Colonic mucosa (tissue), 4 donors: ENCODE results near the gene NAP1L4. TPM values are rescaled to one million over a fixed set of nuclear protein-coding genes. Genes with fewer than 3 reads are reported as not detected.
"Not testable (repeated sequence)": the region's sequence is repeated elsewhere in the genome, so short reads cannot be mapped to it uniquely, and the experiment has no call there.

Experiments
- DNase-seq: peaks from one replicate; pipeline ENCODE4 v3.0.0-alpha.2; 2020
- H3K27ac ChIP-seq: fragments of 200-600 bp; one replicate; pipeline ENCODE4 v1.8.0; 2021
- H3K27me3 ChIP-seq: fragments of 200-600 bp; one replicate; pipeline ENCODE4 v1.8.0; 2021
- H3K36me3 ChIP-seq: fragments of 200-600 bp; one replicate; pipeline ENCODE4 v1.8.0; 2021
- H3K4me1 ChIP-seq: fragments of 200-600 bp; one replicate; pipeline ENCODE4 v1.8.0; 2021; ENCODE audit warnings: mild to moderate bottlenecking
- H3K4me3 ChIP-seq: fragments of 200-600 bp; one replicate; pipeline ENCODE4 v1.8.0; 2021
- H3K9ac ChIP-seq, 2 donors: one replicate each; pipeline ENCODE4 v1.7.0; 2013; ENCODE audit warnings: control low read depth in 2 of 2, low read depth in 2 of 2, low read length in 2 of 2
- H3K9me3 ChIP-seq: fragments of 200-600 bp; one replicate; pipeline ENCODE4 v1.8.0; 2021
- intact Hi-C: fragments of 100-400 bp; cut with DNase I; formaldehyde crosslinking; loops from one replicate; pipeline ENCODE4 v1.14.1; 2022
- total RNA-seq, 2 donors: library from RNA; stranded (reverse); fragmentation: NEBNext Ultra II Directional in 1 of 2; extraction: Animal tissue kit (Norgen Biotek cat#: 25700) in 1 of 2; gene quantifications; one replicate each; pipeline ENCODE4 v1.2.1, GENCODE V29; 2021
- TF ChIP-seq, protein P1 (sequence below): fragments of 200-600 bp; IDR thresholded peaks from one replicate; pipeline ENCODE4 v1.8.0; 2022; ENCODE audit warnings: antibody characterized with exemption, mild to moderate bottlenecking
- donor health status: healthy.
- donor health status: DM: no; HTN: no; CAD: no.
- donor health status: DM: no; HTN: no; CAD: no.

The NAP1L4 gene
- total RNA-seq, 2 donors from 2014 or later: 96.1 to 134 TPM

DNA sequence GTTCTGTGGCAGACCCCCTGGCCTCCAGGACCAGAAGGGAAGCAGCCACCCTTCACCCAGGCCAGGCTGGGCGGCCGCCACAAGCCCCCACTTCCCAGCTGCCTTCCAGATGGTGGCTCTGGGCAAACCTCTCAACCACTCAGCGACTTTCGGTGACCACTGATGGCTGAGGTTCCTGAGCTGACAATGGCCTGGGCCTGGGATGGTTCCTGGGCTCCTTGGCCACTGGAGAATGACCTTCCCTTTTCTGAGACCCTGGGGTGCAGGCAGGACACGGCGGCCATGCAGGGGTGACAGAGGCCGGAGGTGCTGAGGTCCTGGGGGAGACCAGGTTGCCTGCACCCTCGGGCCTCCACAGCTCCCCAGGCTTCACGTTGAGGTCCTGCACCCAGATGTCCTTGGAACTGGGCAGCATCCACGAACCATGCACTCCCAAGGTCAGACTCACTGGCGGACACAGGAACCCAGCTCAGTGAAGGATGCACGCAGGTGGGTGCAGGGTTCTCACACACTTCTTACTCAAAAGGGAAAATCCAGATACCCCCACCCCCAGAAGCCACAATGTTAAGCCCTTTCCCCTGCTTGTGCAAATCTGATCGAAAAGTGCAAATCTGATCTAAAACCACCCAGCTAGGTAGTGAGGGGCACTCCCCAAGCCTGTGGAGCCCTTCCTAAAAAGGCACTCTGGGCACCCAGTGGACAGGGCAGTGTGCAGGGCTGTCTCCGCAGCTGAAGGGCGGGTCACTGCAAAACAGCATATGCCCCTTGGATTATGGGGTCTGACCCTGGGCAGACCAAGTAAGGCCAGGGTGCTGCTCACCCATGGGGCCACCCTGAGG is 49.0 kb downstream of the NAP1L4 start:
- H3K4me1 ChIP-seq: peaks cover 30% of the 10 kb centered on the region
- no peak for DNase-seq
- H3K27me3 ChIP-seq: no peaks in the 10 kb centered on the region
- H3K9me3 ChIP-seq: no peaks in the 10 kb centered on the region
- no peak overlapping the region for H3K27ac ChIP-seq
- peak overlapping the region in 1 of 2 donors; percentile 34 for H3K9ac ChIP-seq
- no peaks in the 10 kb centered on the region for H3K36me3 ChIP-seq
- TF ChIP-seq, protein P1, sequence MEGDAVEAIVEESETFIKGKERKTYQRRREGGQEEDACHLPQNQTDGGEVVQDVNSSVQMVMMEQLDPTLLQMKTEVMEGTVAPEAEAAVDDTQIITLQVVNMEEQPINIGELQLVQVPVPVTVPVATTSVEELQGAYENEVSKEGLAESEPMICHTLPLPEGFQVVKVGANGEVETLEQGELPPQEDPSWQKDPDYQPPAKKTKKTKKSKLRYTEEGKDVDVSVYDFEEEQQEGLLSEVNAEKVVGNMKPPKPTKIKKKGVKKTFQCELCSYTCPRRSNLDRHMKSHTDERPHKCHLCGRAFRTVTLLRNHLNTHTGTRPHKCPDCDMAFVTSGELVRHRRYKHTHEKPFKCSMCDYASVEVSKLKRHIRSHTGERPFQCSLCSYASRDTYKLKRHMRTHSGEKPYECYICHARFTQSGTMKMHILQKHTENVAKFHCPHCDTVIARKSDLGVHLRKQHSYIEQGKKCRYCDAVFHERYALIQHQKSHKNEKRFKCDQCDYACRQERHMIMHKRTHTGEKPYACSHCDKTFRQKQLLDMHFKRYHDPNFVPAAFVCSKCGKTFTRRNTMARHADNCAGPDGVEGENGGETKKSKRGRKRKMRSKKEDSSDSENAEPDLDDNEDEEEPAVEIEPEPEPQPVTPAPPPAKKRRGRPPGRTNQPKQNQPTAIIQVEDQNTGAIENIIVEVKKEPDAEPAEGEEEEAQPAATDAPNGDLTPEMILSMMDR: no peak
- intact Hi-C loops: no loop called here
- H3K4me3 ChIP-seq: no peak overlapping the region

- DNase-seq: no peak
- H3K4me1 ChIP-seq: peaks cover 30% of the 10 kb centered on the region
- intact Hi-C loops: no loop called here
- H3K27ac ChIP-seq: no peak overlapping the region
- H3K4me3 ChIP-seq: no peak overlapping the region
- H3K9ac ChIP-seq: no peak overlapping the region
- no peaks in the 10 kb centered on the region for H3K36me3 ChIP-seq
- H3K9me3 ChIP-seq: no peaks in the 10 kb centered on the region
- TF ChIP-seq, protein P1: no peak
- no peaks in the 10 kb centered on the region for H3K27me3 ChIP-seq
Measured at GRCh38 chr11:2942447-2942846, 49.7 kb downstream of the NAP1L4 start.

DNA sequence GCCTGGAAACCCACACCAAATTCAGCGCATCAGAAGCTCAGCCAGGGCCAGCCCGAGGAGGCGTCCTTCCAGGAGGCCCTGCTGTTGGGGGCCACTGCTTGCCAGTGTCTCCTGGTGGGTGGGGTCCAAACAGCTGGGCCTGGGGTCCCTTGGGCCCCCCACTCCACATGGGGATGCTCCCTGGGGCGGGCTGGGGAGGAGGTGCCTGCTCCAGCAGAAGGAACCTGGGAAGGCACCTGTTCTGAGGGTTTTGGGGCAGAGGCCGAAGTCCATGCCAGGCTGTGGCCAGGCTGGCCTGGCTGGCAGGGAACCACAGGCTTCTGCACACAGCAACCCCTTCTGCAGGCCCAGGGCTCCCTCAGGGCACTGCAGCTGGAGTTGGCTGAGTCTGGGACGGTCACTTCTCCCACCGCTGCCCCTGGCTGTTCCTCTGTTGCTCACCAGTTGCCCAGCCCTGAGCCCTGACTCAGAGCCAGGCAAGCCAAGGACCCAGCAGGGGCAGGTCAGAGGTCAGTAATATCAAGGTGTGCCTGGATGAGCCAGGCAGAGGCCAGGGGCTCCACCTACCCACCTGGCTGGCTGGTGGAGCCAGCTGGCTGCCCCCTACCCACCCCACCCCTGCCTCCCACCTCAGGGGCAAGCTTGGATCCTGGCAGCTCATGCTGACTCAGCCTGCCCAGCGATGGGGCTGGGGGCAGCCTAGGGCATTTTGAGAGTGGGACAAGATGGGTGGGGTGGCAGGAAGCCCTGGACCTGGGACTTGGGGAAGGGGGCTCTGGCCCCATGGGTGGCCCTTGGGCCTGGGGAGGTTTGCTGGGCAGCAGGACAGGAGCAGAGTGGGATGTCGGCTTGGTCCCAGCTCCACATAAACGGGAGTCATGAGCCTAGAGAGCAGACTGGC is 51.0 kb downstream of the NAP1L4 start:
- Histone ChIP-seq H3K9me3 (no peaks in the 10 kb centered on the region), H3K36me3 (no peaks in the 10 kb centered on the region), H3K9ac (peak overlapping the region in 1 of 2 donors; percentile 40), H3K27ac (peak overlapping the region; percentile 51), H3K4me1 (peaks cover 30% of the 10 kb centered on the region), H3K27me3 (no peaks in the 10 kb centered on the region), H3K4me3 (no peak overlapping the region)
- DNase-seq: peak; percentile 83
- TF ChIP-seq, protein P1: no peak
- intact Hi-C loops: no loop called here

- no peaks in the 10 kb centered on the region for H3K36me3 ChIP-seq
- peaks cover 24% of the 10 kb centered on the region for H3K4me1 ChIP-seq
- no peaks in the 10 kb centered on the region for H3K9me3 ChIP-seq
- H3K4me3 ChIP-seq: no peak overlapping the region
- H3K27ac ChIP-seq: peak overlapping the region; percentile 51
- no peaks in the 10 kb centered on the region for H3K27me3 ChIP-seq
- intact Hi-C loops: no loop called here
- peak overlapping the region in 1 of 2 donors; percentile 40 for H3K9ac ChIP-seq
- DNase-seq: peak; percentile 87
- TF ChIP-seq, protein P1: no peak
Measured at GRCh38 chr11:2940147-2940920, 51.8 kb downstream of the NAP1L4 start.

DNA sequence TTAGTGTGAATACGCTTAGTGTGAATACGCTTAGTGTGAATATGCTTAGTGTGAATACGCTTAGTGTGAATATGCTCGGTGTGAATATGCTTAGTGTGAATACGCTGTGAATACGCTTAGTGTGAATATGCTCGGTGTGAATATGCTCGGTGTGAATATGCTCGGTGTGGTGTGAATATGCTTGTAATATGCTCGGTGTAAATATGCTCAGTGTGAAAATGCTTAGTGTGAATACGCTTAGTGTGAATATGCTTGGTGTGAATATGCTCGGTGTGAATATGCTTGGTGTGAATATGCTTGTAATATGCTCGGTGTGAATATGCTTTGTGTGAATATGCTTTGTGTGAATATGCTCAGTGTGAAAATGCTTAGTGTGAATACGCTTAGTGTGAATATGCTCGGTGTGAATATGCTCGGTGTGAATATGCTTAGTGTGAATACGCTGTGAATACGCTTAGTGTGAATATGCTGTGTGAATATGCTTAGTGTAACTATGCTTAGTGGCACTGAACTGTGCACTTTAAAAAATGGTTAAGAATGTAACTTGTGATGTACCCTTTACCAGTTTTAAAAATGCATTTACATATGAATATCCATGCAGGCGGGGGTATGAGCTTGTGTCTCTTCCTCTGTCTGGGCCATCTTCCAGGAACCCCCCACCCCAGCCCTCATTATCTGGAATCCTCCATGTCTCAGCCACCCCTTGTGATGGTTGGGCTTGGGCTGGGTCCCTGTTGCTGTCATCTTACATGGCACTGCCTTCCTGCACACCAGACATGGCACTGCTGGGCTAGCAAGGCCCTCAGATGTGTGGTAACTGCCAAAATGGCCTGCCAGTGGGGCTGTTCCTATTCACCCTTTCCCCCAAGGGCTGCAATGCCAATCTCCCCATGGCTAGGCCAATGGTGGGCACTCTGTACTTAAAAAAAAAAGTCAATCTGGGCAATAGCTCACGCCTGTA is 53.4 kb downstream of the NAP1L4 start:
- DNase-seq, H3K27me3 ChIP-seq, intact Hi-C loops, H3K9ac ChIP-seq, H3K9me3 ChIP-seq, H3K4me3 ChIP-seq, H3K27ac ChIP-seq, H3K36me3 ChIP-seq: not testable (repeated sequence)
- H3K4me1 ChIP-seq: peaks cover 21% of the 10 kb centered on the region

DNA sequence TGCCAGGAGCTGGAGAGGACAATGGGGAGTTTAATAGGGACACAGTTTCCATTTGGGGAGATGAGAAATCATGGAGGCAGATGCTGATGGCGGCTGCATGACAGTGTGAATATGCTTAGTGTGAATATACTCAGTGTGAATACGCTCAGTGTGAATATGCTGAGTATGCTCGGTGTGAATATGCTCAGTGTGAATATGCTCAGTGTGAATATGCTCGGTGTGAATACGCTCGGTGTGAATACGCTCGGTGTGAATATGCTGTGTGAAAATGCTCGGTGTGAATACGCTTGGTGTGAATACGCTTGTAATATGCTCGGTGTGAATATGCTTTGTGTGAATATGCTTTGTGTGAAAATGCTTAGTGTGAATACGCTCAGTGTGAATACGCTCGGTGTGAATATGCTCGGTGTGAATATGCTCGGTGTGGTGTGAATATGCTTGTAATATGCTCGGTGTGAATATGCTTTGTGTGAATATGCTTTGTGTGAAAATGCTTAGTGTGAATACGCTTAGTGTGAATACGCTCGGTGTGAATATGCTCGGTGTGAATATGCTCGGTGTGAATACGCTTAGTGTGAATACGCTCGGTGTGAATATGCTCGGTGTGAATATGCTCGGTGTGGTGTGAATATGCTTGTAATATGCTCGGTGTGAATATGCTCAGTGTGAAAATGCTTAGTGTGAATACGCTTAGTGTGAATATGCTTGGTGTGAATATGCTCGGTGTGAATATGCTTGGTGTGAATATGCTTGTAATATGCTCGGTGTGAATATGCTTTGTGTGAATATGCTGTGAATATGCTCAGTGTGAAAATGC is 54.3 kb downstream of the NAP1L4 start:
- H3K27ac ChIP-seq, intact Hi-C loops, H3K9me3 ChIP-seq, H3K36me3 ChIP-seq, H3K4me3 ChIP-seq, H3K9ac ChIP-seq, DNase-seq, H3K27me3 ChIP-seq: not testable (repeated sequence)
- H3K4me1 ChIP-seq: peaks cover 15% of the 10 kb centered on the region
